T1000 (cell line): ENCODE data around the gene CRYGC.
"Not testable (repeated sequence)": the region's sequence is repeated elsewhere in the genome, so short reads cannot be mapped to it uniquely, and the experiment has no call there.

ENCODE experiments used
- DNase-seq: peaks from one replicate; lab custom pipeline; 2025; ENCODE audit warnings: mixed read lengths; lab: John Stamatoyannopoulos, UW

Gene CRYGC

GRCh38 chr2:208136716-208137094, 7.1 kb upstream of the CRYGC start:
- no peak for DNase-seq

DNA sequence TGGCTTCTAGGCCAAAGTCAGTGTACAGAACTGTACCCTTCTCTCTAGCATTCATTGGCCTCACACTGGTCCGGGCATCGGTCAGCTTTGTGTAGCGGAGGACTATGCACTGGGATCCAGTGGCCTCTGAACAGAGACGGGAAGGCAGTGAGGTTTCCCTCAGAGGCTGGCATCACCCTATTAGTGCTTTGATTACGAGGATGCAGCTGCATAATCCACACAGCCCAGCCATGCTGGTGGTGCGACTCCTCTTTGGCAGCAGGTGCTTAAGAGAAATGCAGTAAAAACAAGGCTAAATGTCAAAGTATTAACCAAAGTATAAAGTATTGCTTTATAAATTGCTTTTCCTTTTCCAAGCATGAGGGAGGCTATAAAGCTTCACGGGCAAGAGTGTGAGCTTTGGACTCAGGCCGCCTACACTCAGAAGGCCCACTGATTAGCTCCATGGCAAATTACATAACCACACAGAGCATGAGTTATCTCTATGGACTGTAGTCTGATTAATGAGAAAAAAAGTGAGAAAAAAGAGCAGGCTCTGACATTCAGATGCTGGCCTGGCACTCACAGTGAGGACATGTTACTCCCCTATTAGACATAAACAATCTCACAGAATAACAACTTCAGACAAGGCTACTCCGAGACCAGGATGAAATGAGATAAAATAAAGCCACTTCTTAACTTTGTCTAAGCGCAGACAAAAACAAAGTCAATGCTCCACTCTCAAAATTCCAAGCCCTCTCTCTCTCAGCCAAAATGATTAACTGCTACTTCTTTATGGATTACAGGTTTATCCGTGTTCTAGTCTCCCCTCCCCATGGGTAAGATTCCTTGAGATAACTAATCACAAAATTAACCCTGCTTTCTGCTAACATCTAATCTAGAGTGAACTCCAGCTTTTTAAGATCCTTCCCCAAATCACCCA, 6.4 kb upstream of the CRYGC start:
- no peak for DNase-seq

DNA sequence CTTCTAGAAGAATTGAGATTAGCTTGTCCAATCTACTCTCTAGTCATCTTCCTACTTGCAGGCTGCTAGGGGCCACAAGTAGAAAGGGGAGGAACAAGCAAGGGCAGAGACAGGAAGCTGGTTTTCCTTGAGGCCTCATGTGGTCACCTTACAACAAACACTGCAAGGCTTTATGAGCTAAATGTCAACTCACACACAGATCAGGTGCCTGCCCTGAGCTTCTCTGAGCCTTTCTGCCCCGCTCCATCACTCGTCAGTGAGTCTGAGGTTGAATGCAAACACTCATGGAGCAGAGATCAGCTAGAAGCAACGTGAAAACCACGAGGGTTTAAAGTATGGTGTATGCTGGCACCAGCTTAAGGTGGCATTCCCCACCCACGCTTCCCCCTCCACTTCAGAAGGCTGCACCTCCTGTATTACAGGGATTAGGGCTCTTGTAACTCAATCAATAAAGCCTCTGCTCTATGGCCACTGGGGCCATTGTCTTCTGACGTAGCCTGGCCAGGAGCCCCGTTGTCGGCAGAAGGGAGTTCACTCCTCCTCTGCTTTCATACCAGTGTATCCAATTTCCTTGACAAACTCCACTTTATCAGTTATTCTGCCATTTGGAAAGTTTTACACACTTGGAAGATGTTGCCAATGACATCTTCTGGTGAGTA, 5.4 kb upstream of the CRYGC start:
- no peak for DNase-seq

- DNase-seq: no peak
These were observed 1.1 kb upstream of the CRYGC start for GRCh38 chr2:208130712-208131110.

- no peak for DNase-seq
These were observed 1.5 kb downstream of the CRYGC start for GRCh38 chr2:208128136-208128535.

- DNase-seq: no peak
These were observed 2.5 kb downstream of the CRYGC start for GRCh38 chr2:208127090-208127489.

- no peak for DNase-seq
These were observed 4.4 kb downstream of the CRYGC start for GRCh38 chr2:208125251-208125650.

- DNase-seq: not testable (repeated sequence)
These were observed 5.5 kb downstream of the CRYGC start, which contains the start of gene CRYGD for GRCh38 chr2:208124013-208124715. Gene CRYGD (minus strand): TSS chr2:208124524. CDS start chr2:208124473, 51 bp downstream.

GRCh38 chr2:208122248-208122647, 7.4 kb downstream of the CRYGC start:
- no peak for DNase-seq

GRCh38 chr2:208118918-208119317, 10.7 kb downstream of the CRYGC start:
- DNase-seq: no peak

DNA sequence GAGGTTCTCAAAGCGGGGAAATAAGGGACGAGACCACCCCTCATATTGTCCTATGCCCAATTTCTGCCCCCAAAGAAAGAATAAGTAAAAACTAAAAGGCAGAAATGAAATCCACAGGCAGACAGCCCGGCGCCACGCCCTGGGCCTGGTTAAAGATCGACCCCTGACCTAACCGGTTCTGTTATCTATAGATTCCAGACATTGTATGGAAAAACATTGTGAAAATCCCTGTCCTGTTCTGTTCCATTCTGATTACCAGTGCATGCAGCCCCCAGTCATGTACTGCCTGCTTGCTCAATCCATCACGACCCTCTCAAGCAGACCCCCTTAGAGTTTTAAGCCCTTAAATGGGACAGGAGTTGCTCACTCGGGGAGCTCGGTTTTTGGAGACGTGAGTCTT, 12.2 kb downstream of the CRYGC start:
- DNase-seq: not testable (repeated sequence)

DNA sequence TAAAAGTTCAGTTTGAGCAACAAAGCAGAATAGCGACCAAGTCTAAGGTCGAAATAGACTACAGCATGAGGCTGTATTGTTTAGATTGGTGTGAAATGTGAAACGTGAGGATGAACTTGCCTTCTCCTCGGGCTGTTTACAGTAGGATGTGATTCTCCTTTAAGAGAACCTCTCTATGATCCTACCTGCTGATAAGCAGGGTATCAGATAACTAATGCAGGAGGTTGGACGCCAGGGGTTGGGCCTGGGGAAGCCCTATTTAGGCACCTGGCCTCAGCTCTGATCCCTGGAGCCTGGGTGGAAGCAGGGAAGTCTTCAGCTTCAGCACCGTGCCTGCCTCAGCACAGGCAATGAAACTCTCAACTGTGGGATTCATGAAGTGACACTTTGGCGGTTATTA, 16.7 kb downstream of the CRYGC start:
- no peak for DNase-seq

DNA sequence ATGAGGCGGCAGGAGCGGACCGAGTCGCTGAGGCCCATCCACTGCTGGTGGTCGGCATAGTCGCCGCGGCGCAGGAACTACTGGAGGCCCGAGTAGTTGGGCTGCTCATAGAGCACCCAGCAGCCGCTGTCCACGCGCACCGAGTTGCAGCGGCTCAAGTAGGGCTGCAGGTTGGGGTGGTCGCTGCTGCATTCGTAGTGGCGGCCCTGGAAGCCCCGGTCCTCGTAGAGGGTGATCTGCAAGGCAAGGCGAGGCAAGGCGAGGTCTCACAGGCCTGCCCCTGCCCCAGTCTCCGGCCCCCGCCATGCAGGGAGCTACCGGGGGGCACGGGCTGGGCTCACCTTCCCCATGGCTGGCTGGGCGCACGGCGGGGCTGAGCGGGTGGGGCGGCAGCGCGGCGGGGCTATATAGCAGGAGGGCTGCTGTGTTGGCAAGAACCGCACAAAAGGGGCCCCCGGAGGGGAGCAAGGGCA, 17.3 kb downstream of the CRYGC start:
- DNase-seq: not testable (repeated sequence)

- DNase-seq: no peak
These were observed 26.0 kb downstream of the CRYGC start for GRCh38 chr2:208103616-208104015.

- no peak for DNase-seq
These were observed 27.7 kb downstream of the CRYGC start for GRCh38 chr2:208101716-208102631.

DNA sequence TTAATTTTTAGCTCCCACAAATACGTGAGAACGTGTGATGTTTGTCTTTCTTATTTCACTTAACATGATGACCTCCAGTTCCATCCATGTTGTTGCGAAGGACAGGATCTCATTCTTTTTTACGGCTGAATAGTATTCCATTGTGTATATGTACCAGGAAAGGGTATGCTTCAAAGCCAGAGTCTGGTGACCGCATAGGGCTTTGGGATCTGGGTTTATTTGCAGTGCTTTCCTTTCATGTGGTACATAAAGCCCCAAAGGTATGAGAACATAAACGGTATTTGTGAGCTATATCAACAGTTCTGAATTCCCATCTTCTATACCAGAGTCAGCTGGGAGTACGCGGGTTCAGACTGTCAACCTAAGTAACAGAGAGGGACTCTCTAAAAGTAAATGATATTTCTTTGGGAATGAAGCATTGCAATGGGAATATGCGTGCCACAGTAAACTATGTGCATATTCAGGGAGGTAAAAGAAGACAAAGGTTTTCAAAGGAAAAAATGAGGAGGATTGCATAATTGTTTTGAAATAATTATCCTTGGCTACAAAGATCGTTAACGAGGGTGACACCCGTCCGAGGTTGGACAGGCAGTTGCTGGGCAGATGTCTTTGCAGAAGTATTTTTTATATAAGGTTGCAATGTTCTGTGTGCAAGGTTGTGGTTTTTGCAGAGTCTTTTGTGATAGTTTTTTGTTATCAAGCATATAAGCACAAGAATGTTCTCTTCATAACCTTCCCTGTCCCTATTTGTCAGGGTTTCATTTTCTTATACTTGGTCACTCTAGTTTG, 29.8 kb downstream of the CRYGC start:
- no peak for DNase-seq

GRCh38 chr2:208098701-208099100, 30.9 kb downstream of the CRYGC start:
- not testable (repeated sequence) for DNase-seq

GRCh38 chr2:208098267-208098666, 31.4 kb downstream of the CRYGC start:
- DNase-seq: no peak

DNA sequence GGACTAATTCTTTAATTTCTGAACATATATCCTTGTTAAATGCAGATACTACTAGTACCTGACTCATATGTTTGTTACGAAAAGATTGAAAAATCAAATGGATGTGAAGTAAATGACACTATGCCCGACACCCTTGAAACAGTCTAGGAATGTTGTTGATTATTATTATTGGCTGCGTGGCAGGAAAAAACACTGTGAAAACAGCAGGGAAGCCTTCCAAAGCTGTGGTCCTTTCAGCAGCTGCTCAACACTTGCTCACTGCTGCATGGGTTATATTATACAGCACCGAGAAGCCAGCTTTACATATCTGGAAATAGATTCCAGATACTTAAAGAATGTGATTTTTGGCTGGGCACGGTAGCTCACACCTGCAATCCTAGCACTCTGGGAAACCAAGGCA, 31.8 kb downstream of the CRYGC start:
- no peak for DNase-seq

DNA sequence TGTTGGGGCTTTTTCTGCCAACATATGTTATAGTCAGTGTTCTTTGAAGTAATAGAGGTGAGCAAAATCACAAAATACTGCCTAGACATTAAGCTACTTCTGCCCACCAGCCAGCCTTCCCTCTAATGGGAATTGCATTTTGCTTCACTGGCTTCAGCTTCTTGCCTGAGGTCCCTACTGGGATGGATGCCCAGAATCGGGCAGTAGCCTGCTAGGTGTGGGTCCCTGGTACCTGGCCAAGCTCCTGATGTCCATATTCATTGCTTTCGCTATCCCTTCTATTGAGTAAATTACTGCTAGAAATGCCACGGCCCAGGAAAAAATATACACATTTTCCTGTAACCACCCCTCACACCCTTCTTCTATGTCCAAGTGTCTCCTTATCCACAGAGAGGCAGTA, 32.3 kb downstream of the CRYGC start:
- no peak for DNase-seq

GRCh38 chr2:208096080-208096479, 33.5 kb downstream of the CRYGC start:
- no peak for DNase-seq
